ENCODE measurements around the gene DNM3.
A peak's percentile ranks its signal among the peaks of the same experiment; 100 is the strongest.
"Not testable (repeated sequence)": the region's sequence is repeated elsewhere in the genome, so short reads cannot be mapped to it uniquely, and the experiment has no call there.

DNM3 gene

DNA sequence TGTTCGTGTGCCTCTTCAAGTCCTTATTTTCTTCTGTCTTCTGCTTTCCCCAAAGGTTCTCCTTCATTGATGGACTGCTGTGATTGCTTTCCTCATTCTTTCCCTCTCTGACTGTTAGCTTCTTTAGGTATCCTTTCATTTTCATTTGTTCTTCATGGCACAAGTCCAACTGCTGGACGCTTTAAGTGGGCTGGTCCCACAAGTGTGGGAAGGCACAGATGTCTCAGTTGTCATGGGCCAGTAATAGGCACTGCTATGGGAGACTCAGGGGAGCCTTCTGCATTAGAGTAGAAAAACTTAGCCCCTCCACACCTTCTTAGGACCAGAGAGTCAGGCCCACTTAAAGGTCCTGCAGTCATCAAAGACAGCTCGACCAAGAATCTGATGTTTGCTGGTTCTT lies 456.8 kb downstream of the DNM3 start:
- DNase-seq: no peak

GRCh38 chr1:172298911-172299310 lies 457.6 kb downstream of the DNM3 start:
- no peak for DNase-seq

DNA sequence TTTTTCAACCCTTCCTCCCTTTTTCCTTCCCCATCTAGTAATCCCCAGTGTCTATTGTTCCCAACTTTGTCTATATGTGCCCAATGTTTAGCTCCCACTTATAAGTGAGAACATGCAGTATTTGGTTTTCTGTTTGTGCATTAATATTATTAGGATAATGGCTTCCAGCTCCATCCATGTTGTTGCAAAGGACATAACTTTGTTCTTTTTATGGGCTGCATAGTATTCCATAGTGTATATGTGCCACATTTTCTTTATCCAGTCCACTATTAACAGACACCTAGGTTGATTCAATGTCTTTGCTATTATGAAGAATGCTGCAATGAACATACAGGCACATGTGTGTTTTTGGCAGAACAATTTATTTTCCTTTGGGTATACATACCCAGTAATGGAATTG lies 458.2 kb downstream of the DNM3 start:
- DNase-seq: no peak

DNA sequence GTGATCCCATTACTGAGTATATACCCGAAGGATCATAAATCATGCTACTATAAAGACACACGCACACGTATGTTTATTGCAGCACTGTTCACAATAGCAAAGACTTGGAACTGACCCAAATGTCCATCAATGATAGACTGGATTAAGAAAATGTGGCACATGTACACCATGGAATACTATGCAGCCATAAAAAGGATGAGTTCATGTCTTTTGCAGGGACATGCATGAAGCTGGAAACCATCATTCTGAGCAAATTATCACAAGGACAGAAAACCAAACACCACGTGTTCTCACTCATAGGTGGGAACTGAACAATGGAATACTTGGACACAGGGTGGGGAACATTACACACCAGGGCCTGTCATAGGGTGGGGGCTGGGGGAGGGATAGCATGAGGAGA lies 466.2 kb downstream of the DNM3 start:
- DNase-seq: not testable (repeated sequence)

- no peak for DNase-seq
Observed at GRCh38 chr1:172308142-172308541, 466.8 kb downstream of the DNM3 start.

DNA sequence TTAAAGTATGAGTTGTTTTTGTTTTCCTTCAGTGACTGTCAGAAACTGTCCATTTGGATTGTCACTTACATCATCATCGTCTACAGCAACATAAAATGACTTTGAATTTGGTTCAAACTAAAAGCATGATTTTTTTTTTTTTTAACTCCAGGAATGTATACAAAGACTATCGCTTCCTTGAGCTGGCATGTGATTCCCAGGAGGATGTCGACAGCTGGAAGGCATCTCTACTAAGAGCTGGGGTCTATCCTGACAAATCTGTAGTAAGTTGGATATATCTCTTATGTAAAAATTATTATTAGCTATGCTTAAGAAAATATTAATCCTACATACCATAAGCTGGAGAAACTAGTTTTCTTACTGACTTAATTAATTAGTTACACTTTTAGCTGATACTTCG lies 467.3 kb downstream of the DNM3 start:
- no peak for DNase-seq

DNA sequence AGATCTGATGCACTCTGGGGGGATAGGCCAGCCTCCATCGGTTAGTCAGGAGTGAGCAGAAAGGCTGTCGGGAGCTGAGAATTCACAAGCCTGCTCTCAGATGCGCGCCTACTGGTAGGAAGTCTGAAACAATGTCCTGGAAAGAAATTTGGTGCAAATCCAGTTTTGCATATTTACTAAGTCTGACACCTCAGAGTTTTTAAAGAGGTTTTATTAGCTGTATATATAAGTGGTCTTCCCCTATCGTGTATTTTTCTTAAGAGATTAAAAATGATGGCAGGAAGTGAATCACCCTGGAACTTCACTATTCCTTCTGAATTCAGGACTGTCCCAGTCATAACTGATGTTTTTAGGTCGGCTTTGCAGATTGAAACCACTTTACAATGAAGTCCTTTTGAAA lies 479.4 kb downstream of the DNM3 start:
- no peak for DNase-seq

DNA sequence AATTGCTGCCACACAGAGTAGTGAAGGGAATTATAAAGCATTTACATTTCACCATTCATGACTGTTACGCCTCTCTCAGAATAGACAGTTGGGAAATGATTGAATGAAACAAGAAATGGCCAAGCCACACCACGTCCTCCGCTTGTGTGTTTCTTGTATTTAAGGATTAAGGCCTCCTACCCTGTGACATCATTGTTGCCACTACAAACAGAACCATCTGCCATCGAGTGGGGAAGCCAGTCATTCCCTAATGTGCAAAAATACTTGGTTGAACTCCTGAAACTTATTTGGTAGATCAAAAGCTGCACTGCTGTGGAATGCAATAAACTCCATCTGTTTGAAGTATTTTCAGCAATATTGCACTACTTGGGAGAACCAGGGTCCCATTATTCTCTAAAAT lies 480.2 kb downstream of the DNM3 start:
- DNase-seq: no peak

GRCh38 chr1:172322219-172323061 lies 481.1 kb downstream of the DNM3 start:
- peak; percentile 70 for DNase-seq

- DNase-seq: no peak
Observed at GRCh38 chr1:172323686-172324085, 482.4 kb downstream of the DNM3 start.

DNA sequence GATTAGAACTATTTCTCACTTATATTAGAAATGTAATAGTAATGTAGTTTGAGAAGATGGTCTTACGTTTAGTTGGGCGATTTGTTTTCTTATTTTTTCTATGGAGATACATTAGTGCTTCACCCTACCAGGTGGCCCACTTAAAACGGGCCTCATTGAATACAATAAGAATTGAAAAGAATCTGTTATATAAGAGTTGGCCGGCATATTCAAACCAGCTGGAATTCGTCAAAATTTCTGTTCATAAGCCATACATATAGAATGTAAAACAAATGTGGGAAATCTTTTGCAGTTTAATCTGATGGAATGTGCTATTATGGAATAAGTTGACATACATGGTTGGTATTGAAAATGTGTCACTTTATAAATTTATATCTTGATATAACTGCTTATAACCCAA lies 482.8 kb downstream of the DNM3 start:
- DNase-seq: no peak

GRCh38 chr1:172324761-172325160 lies 483.5 kb downstream of the DNM3 start:
- no peak for DNase-seq

DNA sequence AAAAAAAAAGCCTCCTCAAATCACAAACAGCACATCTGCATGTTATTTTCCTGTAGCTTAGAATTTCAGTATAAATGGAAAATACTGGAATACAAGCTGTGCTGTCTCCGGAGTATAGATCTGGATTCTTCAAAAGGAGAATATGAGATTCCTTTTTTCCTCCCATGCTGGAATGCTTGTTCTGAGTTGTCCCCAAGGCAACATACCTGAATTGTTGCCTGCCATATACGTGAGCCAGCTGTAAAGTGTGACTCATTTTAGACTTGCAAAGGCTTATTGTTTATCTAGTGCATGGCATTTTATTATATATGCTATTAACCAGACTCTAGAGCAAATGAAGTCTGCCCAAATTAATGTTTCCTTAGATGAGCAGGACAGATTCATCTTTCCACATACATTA lies 484.2 kb downstream of the DNM3 start:
- DNase-seq: no peak

GRCh38 chr1:172326136-172326535 lies 484.8 kb downstream of the DNM3 start:
- no peak for DNase-seq

DNA sequence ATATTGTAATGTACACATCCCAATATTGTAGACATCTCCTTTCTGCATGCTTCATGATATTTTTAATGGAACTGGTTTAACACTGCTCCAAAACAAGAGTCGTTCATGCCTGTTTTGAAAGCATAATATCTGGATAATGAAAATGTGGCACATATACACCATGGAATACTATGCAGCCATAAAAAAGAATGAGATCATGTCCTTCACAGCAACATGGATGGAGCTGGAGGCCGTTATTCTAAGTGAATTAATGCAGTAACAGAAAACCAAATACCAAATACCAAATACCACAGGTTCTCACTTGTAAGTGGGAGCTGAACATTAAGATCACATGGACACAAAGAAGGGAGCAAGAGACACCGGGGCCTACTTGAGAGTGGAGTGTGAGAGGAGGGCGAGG lies 487.0 kb downstream of the DNM3 start:
- no peak for DNase-seq

- no peak for DNase-seq
Observed at GRCh38 chr1:172332230-172332629, 490.9 kb downstream of the DNM3 start.

DNA sequence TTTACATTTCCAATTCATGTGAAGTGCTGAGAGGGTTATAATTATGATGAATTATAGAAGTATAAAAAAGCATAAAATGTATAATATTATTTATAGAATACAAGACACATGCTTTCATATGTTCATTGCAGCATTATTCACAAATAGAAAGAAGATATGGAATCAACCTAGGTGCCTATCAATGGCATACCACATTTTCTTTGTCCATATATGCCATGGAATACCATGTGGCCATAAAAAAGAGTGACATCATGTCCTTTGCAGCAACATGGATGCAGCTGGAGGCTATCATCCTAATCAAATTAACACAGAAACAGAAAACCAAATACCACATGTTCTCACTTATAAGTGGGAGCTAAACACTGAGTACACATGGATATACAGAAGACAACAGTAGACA lies 494.1 kb downstream of the DNM3 start:
- no peak for DNase-seq

GRCh38 chr1:172338295-172338735 lies 497.0 kb downstream of the DNM3 start:
- peak; percentile 10 for DNase-seq

DNA sequence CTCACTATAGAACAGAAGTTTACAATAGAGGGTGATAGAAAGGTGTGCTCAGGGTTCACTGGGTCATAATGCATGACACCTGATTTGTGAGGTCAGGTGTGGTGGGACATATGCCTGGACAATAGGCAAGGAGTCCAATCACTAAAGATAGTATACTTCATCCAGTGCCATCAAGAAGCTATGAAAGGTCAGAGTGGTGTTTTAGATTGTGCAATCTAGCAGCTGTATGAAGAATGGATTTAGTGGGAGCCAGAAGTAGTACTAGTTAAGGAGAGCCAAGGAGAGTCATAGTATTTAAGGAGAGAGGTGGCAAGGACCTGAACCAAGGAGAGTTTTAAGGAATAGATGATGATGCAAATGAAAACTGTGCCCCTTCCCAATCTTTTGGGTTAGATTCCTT lies 498.5 kb downstream of the DNM3 start:
- DNase-seq: no peak

DNA sequence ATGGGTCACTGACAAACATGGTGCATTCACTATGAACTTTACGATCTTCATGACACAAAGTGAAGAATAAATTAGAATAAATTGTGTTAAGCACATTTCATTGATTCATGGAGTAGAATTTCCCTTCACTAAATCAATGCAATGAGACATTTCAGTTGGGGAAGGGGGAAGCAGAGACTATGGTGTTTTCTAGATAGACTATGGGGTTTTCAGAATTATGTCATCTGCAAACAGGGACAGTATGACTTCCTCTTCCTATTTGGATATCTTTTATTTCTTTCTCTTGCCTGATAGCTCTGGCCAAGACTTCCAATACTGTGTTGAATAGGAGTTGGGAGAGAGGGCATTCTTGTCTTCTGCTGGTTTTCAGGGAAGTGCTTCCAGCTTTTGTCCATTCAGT lies 499.2 kb downstream of the DNM3 start:
- no peak for DNase-seq

DNA sequence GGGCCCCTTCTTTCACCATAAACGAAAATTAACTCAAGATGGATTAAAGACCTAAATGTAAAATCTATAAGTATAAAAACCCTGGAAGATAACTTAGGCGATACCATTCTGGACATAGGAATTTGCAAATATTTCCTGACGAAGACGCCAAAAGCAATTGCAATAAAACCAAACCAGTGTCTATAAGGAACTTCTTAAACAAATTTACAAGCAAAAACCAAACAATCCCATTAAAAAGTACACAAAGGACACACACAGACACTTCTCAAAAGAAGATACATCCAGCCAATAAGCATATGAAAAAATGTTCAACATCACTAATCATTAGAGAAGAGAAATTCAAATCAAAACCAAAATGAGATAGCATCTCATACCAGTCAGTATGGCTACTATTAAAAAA lies 500.4 kb downstream of the DNM3 start:
- DNase-seq: no peak

- DNase-seq: no peak
Observed at GRCh38 chr1:172342584-172343239, 501.4 kb downstream of the DNM3 start.

GRCh38 chr1:172343240-172344160 lies 502.2 kb downstream of the DNM3 start:
- no peak for DNase-seq

Measured in NCI-H1092 treated with DMSO at 0.1 percent for 48 hours (cell line).